ENCODE data around the gene WBP11.

DNA sequence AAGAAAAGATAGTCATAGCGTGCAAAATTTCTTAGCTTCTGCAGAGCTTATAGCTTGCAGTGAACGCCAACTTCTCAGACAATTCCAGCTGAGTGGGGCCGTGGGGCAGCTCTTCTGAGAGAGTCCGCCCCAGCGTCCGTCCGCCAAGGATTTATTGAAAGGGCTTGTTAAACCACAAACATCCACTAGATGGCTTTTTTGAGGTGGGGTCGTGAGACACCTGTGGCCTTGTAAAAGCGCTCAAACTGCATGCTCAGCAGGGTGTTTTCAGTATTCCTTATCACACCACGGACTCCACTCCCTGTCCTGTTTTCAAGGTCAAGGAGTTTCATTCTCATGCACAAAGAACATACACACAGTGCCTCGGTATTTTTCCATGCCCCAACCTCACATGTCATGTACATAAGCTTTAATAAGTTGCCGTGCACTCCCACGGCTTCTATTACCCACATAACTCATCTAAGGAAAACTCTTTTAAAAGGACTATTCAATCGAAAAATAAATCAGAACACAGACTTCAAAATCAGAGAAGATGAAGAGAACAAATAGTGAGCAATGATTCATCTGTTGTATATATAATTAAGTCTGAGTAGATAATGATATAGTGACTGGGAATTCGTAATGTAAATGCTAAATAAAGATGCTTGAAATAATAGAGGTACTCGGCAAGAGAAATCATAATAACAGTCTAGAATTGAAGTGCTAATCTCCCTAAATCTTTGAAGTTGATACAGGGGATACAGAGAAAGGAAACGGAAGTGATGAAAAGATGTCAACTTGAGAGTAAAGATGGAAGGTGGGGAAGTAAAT, 46.7 kb downstream of the WBP11 start:
- no peak for TF ChIP-seq TCF7L2 (IDR thresholded peaks at IDR 0.05; ENCODE audit: low read depth, low read length)
- peak; percentile 71 for TF ChIP-seq CTCF (IDR thresholded peaks at IDR 0.05)
- no peak for TF ChIP-seq POLR2AphosphoS5 (IDR thresholded peaks at IDR 0.05; ENCODE audit: low read depth, low read length)

All from Panc1 (cell line).